ENCODE data around the gene GAK.

DNA sequence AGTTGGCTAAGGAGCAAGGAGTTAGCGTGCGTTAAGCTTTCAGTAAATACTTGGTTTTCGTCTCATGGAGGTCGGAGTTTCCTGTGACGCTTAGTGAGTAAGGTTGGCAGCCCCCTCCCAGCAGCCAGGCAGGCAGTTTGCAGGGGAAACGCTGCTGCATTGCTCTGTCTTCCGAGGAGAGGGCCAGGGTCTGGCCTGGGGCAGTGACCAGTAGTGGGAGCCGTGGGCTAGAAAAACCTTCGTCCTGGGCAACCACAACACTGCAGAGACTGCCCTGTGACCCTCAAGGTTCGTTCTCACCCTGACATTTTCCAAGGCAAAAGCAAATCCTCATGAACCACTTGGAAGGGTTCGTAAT lies 576 bp upstream of the GAK start:
- TF ChIP-seq EZH2phosphoT487 (IDR thresholded peaks at IDR 0.05; ENCODE audit: borderline replicate concordance, low read depth): no peak
- no peak for TF ChIP-seq TAF1 (IDR thresholded peaks at IDR 0.05; ENCODE audit: borderline replicate concordance, low read depth, low read length)
- TF ChIP-seq TCF12 (IDR thresholded peaks at IDR 0.05): no peak
- no peak for TF ChIP-seq NRF1 (IDR thresholded peaks at IDR 0.05; ENCODE audit: low read depth, low read length)
- no peak for TF ChIP-seq SIN3A (IDR thresholded peaks at IDR 0.05; ENCODE audit: borderline replicate concordance, low read depth, low read length)
- TF ChIP-seq GABPA (IDR thresholded peaks at IDR 0.05; ENCODE audit: low read depth): no peak
- TF ChIP-seq, protein P1, sequence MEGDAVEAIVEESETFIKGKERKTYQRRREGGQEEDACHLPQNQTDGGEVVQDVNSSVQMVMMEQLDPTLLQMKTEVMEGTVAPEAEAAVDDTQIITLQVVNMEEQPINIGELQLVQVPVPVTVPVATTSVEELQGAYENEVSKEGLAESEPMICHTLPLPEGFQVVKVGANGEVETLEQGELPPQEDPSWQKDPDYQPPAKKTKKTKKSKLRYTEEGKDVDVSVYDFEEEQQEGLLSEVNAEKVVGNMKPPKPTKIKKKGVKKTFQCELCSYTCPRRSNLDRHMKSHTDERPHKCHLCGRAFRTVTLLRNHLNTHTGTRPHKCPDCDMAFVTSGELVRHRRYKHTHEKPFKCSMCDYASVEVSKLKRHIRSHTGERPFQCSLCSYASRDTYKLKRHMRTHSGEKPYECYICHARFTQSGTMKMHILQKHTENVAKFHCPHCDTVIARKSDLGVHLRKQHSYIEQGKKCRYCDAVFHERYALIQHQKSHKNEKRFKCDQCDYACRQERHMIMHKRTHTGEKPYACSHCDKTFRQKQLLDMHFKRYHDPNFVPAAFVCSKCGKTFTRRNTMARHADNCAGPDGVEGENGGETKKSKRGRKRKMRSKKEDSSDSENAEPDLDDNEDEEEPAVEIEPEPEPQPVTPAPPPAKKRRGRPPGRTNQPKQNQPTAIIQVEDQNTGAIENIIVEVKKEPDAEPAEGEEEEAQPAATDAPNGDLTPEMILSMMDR (IDR thresholded peaks at IDR 0.05): no peak; the same call in 1 of the 2 replicates
- TF ChIP-seq JUND (IDR thresholded peaks at IDR 0.05): no peak
- TF ChIP-seq YY1 (IDR thresholded peaks at IDR 0.05; ENCODE audit: low read depth): no peak
- TF ChIP-seq FOXM1 (IDR thresholded peaks at IDR 0.05; ENCODE audit: low read depth): no peak
- TF ChIP-seq RAD21 (IDR thresholded peaks at IDR 0.05; ENCODE audit: low read length): peak; percentile 27
- TF ChIP-seq, protein P2, sequence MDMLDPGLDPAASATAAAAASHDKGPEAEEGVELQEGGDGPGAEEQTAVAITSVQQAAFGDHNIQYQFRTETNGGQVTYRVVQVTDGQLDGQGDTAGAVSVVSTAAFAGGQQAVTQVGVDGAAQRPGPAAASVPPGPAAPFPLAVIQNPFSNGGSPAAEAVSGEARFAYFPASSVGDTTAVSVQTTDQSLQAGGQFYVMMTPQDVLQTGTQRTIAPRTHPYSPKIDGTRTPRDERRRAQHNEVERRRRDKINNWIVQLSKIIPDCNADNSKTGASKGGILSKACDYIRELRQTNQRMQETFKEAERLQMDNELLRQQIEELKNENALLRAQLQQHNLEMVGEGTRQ (IDR thresholded peaks at IDR 0.05; ENCODE audit: borderline replicate concordance, low read depth, low read length): no peak

Data from SK-N-SH (cell line).